HG02610 (cell line): Measurements from ENCODE around the gene CES3.
"Not testable (repeated sequence)": the region's sequence is repeated elsewhere in the genome, so short reads cannot be mapped to it uniquely, and the experiment has no call there.

Source experiments
- ATAC-seq: cut with Tn5 transposase; IDR thresholded peaks from one replicate; pipeline ENCODE4 v1.9.1; 2021; ENCODE audit warnings: mild to moderate bottlenecking, moderate library complexity; ENCODE audit not compliant: unreplicated experiment

Gene CES3

DNA sequence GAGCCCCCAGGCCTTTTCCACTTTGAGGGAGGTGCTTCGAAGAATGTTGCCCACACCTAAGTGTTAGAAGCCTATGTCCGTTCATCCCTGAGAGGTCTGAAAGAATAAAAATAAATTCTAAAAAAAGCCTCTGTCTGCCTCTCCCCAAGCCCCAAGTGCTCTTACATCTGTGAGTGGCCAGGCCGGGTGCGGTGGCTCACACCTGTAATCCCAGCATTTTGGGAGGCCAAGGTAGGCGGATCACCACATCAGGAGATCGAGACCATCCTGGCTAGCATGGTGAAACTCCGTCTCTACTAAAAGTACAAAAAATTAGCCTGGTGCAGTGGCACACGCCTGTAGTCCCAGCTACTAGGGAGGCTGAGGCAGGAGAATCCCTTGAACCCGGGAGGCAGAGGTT lies 16.1 kb upstream of the CES3 start:
- ATAC-seq = not testable (repeated sequence)

DNA sequence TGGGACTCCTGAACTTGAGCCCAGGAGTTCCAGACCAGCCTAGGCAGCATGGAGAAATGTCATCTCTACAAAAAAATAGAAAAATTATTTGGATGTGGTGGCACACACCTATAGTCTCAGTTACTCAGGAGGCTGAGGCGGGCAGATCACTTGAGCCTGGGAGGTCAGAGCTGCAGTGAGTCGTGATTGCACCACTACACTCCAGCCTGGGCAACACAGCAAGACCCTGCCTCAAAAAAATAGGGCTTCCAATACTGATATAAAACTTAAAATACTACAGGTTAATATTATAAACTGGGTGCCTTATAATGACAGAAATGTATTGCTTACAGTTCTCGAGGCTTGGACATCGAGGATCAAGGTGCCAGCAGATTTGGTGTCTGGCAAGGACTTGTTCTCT lies 15.1 kb upstream of the CES3 start:
- ATAC-seq = no peak

DNA sequence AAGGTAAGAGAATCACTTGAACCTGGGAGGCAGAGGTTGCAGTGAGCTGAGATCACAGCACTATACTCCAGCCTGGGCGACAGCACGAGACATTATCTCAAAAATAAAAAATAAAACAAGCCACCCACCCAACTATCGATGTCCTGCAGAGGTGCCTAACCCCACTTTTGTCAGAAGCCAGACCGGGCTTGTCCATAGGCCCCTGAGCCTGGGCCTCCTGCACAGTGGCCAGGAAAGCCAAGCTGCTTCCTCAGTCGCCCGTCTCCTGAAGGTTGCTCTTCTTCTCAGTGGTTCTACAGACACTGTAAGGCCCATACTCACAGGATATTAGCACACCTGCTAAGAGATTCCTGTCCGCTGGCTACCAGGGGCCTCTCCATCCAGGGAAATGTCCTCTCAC lies 14.5 kb upstream of the CES3 start:
- no peak for ATAC-seq

DNA sequence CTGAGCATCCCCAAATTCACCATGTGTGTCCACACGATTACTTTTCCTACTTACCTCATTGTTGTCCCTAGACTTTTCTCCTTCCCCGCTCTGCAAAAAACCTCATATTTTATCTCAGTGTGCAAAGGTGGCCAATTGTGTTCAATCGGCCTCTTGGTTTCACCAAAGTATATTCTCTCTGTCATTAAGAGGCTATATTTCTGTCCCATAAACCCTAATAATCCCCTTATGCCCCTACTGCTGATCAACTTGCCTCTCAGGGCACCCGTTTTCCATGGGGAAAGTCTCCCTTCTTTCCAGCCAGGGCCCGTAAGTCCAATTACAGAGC lies 14.1 kb upstream of the CES3 start:
- no peak for ATAC-seq

DNA sequence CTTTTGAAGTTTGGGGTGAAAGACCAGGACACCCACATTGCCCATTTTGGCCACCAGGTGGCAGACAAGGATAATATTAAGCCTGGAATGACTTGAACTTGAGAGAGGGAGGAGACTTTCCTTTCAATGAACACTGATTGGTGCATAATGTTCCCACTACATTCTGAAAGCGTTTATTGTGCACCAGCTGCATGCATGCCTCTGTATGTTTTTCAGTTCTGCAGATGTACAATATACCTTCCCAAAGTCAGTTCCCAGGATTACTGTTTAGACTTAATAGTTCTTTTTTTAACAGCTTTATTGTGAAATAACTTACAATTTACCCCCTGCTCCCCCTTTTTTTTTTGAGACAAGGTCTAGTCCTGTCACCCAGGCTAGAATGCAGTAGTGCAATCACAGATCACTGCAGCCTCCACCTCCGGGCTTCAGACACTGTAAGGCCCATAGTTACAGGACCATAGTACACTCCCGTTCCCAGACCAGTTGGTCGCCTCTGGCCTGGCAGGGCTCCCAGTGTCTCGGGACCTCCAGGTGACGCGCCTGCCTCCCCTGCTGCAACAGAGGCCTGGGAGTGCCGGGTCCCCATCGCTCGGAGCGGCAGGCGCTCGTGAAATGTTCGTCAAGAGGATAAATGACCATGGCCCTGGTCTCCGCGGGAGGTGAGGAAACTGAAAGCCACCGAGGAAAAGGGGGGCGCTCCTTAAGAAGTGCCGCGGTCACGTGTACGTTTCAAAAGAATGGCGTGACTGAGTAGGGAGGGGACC lies 13.6 kb upstream of the CES3 start:
- ATAC-seq = peak; percentile 57

DNA sequence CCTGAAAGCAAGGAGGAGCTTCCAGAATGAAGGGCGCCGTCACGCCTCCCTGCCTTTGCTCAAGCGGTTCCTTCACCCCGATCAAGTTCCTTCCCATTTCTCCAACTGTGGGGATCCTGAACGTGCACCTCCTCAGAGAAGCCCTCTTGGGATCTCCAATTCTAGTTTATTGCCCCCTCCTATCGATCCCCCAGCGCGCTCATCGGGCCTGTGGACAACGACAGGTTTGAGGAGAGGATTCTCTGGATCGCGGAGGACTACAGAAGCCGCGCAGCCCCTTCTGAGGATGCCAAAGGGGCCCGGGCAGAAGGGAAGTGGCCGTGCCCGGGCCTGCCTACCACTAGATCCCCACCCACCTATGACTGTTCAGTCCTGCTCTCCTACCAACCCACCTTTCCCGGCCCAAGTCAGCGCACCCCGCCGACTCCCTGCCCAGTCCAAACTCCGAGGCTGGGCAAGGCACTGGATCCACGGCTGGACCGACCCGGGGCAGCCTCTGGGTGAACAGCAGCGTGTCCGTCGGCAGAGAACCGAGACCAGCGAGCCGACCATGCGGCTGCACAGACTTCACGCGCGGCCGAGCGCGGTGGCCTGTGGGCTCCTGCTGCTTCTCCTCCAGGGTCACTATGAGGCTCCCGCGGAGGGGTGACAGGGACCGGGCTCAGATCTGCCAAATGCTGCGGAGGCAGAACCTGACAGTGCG lies 12.8 kb upstream of the CES3 start:
- ATAC-seq = no peak

DNA sequence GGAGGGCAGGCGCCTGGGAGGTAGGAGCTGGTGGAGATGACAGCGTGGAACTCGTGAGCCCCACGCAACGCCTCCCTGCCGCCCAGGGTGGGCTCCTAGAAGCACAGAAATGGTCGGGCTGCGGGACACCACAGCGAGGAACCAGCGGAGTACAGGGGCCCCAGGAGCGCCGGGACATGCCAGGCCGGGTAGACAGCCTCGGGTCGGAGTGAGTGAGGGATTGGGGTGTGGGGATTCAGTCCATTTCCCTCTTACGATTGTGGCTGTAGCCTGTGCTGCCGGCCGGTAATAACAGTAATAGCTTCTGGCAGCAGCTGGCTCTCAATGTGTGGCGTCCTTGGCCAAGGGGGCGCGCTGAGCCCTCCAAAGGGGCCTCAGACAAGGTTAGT lies 12.2 kb upstream of the CES3 start:
- ATAC-seq = no peak

DNA sequence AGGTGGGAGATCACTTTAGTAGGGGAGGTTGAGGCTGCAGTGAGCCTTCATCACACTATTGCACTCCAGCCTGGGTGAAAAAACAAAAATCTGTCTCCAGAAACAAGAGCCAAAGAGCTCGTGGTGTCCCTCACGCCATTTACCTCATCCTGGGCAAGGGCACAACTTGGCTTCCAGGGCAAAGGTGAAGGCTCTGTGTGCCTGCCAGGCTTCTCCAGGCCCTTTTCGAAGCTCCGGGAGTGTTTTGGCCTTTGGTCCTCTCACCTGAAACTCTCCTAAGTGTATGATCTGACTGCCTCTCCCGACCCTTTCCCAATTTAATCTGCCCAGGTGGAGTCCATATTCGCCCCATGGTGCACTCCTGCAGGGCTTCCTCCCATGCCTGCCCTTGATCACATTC lies 11.6 kb upstream of the CES3 start:
- no peak for ATAC-seq

DNA sequence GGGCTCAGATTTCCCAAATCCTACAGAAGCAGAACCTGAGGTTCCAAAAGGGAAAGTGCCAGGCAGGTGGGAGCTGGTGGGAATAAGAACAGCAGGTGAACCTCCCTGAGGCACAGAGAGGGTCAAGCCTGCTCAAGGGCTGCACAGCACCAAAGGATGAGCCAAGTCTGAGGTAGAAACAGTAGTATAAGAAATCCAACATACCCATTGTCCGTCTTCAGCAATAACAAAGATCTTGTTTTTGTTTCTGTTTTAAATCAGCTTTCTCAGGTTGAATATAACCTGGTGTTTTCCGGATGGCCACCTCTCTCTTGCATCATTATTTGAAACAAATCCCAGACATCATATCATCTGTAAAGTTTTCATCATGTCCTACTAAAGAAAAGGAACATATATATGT lies 10.6 kb upstream of the CES3 start:
- ATAC-seq = no peak

DNA sequence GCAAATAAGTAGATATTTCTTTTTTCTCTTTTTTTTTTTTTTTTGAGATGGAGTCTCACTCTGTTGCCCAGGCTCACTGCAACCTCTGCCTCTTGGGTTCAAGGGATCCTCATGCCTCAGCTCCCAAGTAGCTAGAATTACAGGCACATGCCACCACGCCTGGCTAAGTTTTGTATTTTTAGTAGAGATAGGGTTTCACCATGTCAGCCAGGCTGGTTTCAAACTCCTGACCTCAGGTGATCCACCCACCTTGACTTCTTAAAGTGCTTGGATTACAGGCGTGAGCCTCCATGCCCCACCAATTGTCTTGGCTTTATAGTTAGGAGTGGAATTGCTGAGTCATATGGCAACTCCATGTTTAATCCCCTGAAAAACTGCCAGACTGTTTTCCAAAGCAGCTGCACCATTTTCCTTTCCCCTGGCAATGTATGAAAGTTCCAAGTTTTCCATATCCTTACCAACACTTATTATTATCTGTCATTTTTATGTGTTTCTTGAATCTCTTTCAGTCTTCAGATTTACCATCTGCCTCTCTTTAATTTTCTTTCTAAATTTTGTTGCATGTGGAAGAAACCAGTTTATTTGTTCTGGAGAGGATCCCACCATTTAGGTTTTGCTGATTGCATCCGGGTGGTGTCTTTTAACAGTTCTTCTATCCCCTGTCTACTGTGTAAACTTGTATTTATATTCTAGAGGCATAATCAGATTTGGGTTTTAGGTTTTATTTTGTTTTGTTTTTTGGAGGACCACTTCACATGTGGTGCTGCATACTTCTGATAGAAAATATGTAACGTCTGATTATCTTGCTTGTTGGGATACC lies 9.9 kb upstream of the CES3 start:
- ATAC-seq = no peak

DNA sequence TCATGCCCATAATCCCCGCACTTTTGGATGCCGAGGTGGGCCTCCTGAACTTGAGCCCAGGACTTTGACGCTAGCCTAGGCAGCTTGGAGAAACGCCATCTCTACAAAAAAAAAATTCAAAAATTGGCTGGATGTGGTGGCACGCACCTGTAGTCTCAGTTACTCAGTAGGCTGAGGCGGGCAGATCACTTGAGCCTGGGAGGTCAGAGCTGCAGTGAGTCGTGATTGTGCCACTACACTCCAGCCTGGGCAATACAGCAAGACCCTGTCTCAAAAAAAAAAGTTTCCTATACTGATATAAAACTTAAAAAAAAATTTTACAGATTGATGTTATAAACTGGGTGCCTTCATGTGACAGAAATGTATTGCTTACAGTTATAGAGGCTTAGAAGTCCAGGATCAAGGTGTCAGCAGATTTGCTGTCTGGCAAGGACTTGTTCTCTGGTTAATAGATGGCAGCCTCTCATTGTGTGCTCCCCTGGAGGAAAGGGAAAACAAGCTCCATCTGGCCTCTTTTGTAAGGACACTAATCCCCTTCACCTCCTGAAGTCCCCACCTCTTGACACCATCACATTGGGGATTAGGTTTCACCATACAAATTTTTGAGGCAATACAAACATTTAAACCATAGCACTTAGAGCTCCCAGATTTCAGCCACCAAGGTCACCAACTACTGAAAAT lies 8.5 kb upstream of the CES3 start:
- no peak for ATAC-seq

DNA sequence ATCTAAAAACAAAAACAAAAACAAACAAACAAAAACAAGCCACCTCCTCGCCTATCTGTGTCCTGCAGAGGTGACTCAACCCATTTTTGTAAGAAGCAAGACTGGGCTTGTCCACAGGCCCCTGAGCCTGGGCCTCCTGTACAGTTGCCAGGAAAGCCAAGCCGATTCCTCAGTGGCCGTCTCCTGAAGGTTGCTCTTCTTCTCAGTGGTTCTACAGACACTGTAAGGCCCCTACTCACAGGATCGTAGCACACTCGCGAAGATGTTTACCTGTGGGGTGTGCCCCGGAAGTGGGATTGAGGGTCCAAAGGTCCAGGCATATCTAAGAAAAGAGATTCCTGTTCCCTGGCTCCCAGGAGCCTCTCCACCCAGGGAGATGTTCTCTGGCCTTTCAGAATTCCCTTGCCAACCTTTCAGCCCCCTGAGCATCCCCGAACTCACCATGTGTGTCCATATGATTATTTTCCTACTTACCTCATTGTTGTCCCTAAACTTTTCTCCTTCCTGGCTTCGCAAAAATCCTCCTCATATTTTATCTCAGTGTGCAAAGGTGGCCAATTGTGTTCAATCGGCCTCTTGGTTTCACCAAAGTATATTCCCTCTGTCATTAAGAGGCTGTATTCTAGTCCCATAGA lies 7.5 kb upstream of the CES3 start:
- ATAC-seq = no peak

DNA sequence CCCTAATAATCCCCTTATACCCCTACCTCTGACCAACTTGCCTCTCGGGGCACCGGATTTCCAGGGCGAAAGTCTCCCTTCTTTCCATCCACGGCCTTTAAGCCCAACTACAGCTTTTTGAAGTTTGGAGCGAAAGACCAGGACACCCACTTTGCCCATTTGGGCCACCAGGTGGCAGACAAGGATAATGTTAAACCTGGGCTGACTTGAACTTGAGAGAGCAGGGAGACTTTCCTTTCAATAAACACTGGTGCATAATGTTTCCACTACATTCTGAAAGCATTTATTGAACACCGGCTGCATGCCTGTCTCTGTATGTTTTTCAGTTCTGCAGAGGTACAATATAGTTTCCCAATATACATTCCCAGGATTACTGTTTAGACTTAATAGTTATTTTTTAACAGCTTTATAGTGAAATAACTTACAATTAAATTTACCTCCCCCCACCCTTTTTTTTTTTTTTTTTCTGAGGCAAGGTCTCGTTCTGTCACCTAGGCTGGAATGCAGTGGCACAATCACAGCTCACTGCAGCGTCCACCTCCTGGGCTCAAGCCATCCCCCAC lies 6.9 kb upstream of the CES3 start:
- ATAC-seq = no peak

DNA sequence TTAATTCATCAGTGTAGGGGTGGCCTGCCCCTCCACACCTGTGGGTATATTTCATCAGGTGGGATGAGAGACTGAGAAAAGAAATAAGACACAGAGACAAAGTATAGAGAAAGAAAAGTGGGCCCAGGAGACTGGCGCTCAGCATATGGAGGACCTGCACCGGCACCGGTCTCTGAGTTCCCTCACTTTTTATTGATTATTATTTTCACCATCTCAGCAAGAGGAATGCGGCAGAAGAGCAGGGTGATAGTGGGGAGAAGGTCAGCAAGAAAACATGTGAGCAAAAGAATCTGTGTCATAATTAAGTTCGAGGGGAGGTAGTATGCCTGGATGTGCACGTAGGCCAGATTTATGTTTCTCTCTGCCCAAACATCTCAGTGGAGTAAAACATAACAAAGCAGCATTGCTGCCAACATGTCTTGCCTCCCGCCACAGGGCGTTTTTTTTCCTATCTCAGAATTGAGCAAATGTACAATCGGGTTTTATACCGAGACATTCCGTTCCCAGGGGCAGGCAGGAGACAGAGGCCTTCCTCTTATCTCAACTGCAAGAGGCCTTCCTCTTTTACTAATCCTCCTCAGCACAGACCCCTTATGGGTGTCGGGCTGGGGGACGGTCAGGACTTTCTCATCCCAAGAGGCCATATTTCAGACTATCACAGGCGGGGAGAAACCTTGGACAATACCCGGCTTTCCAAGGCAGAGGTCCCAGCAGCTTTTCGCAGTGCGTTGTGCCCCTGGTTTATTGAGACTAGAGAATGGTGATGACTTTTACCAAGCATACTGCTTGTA lies 5.5 kb upstream of the CES3 start:
- ATAC-seq = not testable (repeated sequence)

DNA sequence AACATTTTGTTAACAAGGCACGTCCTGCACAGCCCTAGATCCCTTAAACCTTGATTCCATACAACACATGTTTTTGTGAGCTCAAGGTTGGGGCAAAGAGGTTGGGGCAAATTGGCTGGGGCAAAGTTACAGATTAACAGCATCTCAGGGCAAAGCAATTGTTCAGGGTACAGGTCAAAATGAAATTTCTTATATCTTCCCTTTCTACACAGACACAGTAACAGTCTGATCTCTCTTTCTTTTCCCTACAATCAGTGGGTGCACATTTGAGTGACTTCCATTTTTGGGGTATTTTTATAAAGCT lies 5.0 kb upstream of the CES3 start:
- not testable (repeated sequence) for ATAC-seq

DNA sequence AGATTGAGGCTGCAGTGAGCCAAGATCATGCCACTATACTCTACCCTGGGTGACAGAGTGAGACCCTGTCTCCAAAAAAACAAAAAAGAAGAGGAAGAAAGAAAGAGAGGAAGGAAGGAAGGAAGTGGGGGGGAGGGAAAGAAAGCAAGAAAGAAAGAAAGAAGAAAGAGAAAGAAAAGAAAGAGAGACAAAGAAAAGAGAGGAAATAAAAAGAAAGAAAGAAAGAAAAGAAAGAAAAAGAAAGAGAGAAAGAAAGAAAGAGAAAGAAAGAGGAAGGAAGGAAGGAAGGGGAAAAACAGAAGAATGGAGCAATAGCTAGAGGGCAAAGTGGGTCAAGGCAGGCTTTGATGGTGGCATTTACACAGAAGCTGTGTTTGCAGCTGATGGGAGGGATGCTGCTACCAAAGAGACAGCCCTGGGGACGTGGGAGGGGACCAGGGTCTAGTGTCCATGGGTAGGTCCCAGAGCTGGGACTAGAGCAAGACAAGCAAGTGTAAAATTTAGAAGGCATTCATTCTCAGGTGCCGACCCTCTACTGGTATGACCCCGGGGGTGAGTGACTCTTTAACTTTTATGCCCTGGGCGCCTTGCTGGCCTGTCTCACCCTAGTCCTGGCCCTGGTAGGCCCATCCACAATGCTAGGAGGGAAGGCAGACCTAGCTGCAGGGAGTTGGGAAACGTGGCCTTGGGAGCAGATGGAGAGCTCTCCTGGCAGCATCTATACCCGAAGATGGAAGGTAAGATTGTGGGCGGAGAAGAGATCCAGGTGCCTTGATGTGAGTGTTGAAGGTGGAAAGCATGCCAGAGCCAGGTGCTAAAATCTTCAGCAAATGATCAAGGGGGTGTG lies 2.0 kb upstream of the CES3 start:
- no peak for ATAC-seq

DNA sequence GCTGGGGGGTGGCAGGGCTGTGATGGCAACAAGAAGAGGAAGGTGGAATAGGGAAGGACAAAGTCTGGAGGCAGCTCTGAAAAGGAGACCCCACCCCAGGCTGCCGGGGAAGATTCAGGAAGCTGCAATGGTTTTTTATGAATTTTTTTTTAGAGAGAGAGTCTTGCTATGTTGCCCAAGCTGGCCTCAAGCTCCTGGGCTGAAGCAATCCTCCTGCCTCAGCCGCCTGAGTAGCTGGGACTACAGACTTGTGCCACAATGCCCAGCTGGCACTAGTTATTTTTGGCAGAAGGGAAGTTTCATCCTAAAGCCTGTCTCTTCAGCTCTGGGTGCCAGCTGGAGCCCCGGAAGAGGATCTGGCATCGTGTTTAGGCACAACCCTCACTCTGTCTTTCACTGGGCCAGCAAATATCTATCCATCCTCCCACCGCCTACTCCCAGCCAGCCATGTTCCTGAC lies 1.3 kb upstream of the CES3 start:
- no peak for ATAC-seq

DNA sequence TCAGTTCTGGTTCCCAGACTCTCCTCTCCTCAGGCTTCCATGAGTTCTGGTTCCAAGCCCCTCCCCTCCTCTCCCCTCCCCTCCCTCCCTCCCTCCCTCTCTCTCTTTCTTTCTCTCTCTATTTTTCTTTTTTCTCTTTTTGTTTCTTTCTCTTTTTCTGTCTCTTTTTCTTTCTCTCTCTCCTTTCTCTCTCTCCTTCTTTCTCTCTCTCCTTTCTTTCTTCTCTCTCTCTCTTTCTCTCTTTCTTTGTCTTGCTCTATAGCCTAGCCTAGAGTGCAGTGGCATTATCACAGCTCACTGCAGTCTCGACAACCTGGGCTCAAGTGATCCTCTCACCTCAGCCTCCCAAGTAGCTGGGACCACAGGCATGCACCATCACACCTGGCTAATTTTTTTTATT lies 796 bp upstream of the CES3 start:
- ATAC-seq = no peak

DNA sequence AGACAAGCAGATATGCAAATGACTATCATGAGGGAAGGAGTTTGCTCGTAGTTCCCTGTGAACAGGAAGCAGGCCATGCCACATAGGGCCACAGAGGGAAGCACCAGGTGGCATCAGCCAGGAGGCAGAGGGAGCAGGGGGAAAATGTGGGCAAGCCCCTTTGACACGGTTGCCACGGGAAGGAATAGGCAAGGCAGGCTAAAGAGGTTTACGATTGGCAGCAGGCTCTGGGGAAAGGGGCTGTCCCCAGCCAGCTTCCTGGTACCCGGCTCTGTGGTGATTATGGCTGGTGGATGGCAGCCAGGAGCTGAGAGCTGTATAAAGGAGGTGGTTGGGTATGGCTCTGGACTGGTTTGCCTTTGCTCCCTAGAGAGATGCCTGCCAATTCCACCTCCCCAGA lies 848 bp downstream of the CES3 start:
- ATAC-seq = no peak
